HG02610 (cell line): ENCODE data around the gene PUM2.

Experiments used
- ATAC-seq: cut with Tn5 transposase; IDR thresholded peaks from one replicate; pipeline ENCODE4 v1.9.1; 2021; ENCODE audit warnings: mild to moderate bottlenecking, moderate library complexity; ENCODE audit not compliant: unreplicated experiment

Gene PUM2

DNA sequence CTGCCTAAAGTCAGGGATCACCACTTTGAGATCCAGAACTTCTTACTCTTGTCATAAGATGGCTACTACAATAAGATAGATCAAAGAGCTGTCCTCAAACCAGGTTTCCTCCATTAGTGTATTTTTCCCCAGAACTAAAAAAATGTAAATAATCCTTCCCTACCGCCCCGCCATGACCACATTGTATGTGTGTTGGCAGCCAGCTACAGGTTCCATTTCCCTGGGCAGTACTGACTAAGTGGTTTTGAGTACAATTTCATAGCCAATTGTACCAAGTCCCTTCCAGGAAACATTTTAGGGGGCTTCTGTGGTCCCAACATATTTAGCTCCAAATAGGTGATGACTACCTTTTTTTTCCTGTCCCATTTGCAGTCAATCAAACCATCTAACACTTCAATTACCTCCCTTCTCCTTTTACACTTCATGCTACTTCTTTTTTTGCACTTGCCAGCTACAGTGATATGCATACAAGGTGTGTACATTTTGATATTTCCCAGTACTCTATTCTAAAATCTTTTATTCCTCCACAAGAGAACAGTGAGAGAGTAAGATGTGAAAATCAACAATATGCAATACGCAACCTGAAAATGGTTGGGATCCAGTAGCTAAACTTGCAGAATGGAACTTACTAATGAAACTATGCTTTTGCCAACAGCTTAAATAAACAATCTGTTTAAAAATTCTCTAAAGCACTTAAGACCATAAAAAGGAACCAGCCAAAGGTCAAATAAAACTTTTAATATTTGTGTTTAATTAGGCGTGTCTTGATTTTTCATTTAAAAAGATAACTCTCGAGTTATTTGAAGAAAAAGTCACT is 3.9 kb downstream of the PUM2 start:
- ATAC-seq, result no peak

DNA sequence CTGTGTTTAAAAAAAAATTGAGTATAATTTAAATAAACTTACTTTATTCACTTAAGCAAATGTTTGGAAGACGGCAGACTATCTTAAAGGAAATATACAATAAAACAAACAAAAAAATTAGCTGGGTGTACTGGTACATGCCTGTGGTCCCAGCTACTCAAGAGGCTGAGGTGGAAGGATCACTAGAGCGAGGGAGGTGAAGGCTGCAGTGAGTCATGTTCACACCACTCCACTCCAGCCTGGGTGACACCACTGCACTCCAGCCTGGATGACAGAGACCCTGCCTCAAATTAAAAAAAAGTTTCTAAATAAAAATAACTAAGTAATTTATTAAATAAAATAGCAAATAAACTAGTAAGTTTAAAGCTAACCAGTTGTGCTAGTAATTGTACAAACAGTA is 7.5 kb downstream of the PUM2 start:
- ATAC-seq, result no peak

DNA sequence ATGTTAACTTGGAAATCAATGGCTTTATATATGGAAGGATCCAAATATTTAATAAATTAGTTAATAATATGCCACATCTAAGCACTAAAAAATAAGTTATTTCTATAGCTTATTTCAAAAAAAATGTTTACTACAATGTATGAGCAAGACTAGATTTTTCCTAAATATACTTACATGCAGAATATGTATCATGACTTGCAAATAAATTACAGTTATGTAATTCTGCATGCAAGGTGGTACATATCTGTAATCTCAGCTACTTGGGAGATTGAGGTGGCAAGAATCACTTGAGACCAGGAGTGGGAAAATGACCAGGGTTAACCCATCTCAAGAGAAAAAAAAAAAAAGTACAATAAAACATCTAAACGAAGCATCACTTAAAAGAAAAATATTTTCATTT is 11.6 kb downstream of the PUM2 start:
- ATAC-seq, result no peak

DNA sequence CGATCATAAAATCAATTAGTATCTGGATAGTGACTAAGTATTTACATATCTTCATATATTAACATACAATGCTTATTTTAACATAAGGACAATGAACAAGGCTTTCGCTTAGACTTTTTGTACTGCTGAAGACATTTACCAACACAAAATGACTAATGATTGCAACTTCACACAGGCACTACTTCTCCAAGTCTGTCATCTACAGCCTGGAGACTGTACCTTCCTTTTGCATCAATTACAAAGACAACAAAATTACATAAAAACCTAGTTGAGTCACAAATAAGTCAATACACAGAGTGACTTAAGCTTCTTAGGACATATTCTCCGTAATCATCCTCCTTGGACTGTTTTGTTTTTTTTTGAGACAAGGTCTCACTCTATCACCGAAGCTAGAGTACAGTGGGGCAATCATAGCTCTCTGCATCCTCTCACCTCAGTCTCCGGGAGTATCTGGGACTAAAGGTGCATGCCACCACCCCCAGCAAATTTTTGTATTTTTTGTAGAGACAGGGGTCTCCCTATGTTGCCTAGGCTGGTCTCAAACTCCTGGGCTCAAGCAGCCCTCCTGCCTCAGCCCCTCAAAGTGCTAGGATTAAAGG is 15.9 kb downstream of the PUM2 start:
- no peak for ATAC-seq

DNA sequence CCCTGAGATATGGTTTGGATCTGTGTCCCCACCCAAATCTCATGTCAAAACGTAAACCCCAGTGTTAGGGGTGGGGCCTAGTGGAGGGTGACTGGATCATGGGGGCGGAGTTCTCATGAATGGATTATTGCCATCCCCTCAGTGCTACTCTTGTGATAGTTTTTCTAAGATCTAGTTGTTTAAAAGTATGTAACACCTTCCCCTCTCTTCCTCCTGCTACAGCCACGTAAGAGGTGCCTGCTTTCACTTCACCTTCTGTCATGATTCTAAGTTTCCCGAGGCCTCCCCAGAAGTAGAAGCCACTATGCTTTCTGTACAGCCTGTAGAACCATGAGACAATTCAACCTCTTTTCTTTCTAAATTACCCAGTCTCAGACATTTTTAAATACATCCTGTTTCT is 16.9 kb downstream of the PUM2 start:
- ATAC-seq, result peak; percentile 60

DNA sequence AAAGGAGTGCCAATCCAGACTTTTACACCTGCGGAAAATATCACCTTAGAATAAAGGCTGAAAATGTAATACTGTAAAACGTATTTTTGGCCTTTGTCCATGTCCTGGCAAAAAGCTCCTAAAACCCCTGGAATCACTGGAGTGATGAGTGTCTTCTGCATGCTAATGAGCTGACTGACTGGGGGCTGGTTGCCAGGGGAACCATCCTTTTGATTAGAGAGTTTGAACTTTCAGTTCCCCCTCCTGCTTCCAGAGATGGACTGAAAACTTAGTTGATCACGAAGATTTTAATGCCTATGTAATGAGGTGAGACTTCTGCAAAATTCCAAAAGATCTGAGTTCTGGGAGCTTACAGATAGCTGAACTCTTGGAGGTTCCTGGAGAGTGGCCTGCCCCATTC is 20.5 kb downstream of the PUM2 start:
- no peak for ATAC-seq

DNA sequence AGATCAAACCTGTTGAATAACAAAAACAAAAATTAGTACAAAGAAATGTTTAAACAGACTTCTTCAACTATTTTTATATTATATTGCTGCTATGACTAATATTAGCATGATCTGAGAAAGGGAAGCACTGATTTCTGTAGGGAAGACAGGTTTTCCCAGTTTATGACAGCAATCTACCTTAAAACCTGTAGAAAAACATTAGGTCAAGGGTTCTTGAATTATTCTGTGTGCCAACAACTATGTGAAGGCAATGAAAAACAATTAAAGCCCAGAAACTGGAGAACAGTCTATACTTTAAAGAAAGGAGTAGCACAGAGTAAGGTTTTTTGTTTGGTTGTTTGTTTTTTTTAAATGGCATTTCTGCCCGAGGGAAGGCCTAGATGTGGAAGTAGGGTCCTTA is 23.3 kb downstream of the PUM2 start:
- no peak for ATAC-seq

DNA sequence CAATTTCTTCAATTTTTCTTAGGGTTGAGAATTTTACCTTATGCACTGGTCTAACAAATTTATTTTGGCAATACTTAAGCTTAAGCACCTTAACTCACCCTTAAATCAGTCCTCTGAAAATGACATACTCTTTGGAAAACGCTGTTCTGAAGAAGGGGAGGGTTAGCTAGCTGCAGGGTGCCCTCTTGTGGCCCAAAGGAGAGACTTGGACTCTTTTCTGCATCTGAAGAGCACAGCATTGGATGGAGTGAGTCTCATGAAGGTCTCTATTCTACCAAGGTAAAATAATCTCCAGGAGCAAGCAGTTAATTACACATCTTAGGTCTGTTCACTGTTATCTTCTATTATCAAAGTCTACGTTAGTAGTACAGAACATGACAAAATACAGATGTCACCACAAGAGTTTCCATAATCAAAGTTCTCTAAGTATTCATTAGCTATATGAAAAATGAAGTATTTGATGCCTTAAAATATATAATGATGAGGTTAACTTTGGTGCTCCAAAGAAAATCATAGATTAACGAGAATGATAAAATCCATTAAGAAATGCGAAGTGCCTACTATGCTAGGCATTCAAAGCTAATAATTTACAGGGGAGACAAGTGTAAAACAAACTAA is 24.4 kb downstream of the PUM2 start:
- no peak for ATAC-seq

DNA sequence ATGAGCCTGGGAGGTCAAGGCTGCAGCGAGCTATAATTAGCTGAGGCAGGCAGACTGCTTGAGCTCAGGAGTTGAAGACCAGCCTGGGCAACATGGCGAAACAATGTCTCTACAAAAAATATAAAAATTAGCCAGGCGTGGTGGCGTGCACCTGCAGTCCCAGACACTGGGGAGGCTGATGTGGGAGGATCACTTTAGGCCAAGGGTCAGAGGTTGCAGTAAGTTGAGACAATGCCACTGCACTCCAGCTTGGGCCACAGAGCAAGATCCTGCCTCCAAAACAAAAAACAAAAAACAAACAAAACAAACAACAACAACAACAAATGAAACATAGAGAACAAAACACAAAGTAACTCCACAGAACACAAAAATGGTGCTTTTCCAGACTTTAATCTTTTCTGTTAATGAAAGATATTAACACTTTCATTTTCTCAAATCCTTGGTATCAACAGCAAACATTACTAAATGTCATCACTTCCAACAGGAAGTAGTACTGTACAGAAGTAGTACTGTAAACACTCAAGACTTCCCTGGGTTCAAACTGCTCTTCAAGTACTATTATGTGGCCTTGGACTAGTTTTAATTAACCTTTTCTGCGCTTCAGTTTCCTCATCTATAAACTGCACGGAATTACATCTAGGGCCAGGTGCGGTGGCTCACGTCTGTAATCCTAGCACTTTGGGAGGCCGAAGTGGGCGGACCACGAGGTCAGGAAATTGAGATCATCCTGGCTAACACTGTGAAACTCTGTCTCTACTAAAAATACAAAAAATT is 27.9 kb downstream of the PUM2 start:
- no peak for ATAC-seq

DNA sequence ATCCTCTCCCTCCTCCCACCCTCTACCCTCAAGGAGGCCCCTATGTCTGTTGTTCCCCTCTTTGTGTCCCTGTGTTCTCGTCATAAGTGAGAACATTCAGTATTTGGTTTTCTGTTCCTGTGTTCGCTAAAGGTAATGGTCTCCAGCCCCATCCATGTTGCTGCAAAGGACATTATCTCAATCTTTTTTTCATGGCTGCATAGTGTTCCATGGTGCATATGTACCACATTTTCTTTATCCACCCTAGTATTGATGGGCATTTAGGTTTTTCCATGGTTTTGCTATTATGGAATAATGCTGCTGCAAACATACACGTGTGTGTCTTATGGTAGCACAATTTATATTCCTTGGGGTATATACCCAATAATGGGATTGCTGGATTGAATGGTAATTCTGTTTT is 33.0 kb downstream of the PUM2 start:
- no peak for ATAC-seq

DNA sequence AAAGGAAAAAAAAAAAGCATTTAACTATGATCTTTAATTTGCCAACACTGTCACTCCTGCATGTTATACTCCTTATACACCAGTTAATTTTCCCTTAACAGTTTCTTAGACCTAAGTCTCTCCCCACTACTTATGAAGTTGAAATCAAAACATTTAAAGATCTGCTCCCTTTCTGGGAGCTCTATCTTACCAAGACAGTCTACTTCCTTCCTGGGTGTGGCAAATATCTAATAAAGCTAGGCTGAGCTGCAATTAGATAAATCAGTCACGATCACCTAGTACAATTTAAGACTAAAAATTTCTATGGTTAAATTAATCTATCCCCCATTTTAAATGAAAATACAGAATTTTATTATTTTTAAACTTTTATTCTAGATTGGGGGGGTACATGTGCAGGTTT is 33.4 kb downstream of the PUM2 start:
- no peak for ATAC-seq

DNA sequence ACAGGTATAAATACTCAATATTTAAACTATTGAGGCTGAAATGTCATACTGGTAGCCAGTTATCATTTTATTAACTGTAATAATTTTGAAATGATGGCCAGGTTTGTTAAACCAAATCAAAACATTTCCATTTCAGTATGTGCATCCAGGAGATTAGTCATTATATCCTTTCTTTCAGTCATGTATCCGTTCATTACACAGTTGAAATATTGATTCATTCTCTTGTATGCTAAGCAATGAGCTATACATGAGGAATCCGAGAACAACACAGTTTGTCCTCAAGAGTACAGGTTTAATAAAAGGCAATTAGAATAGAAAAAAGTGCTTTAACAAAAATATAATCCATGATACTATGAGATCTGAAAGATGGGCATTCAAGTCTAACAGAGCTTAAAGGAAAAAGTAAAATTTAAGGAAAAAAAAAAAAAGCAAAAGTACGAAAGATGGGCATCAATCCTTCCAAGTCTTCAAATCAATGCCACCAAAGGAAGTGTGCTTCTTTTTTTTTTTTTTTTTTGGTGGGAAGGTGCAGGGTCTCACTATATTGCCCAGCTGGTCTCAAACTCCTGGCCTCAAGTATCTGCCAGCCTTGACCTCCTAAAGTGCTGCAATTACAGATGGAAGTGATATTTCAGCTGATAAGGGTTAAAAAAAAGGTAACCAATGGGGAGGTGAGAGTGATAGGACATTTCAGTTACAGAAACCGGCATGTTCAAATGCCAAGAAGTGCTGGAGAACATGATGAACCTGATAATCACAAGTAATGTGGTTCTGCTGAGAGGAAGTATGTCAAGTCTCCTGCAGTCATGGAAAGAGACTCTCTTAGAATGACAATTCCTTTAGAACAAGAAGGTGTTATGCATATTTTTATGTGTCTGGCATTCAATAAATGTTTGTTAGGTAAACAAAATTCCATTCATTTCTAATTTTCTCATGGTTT is 35.8 kb downstream of the PUM2 start:
- ATAC-seq, result no peak

DNA sequence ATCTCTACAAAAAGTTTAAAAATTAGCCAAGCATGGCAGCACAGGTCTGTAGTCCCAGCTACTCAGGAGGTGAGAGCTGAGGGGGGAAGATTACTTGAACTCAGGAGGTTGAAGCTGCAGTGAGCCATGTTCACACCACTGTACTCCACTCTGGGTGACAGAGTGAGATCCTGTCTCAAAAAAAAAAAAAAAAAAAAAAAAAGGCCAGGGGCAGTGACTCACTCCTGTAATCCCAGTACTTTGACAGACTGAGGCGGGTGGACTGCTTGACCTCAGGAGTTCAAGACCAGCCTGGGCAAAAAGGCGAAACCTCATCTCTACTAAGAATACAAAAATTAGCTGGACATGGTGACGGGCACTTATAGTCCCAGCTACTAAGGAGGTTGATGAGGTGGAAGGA is 37.0 kb downstream of the PUM2 start:
- ATAC-seq, result no peak

DNA sequence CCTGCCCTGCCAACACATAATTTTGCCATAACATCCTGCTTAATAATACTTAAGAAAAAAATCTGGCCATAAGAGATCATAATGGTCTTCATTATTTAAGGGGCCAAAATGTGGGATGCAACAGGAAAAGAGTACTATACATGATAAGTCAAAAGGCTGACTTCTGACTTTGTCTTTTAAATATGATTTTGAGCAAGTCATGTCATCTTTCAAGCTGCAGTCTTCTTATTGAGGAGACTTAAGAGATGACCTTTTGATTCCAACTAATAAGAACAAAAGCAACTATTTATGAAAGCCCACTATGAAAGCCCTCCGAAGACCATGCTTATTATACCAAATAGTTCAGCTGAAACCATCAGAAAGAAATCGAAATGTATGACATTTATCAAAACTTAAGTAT is 41.6 kb downstream of the PUM2 start:
- ATAC-seq, result no peak

DNA sequence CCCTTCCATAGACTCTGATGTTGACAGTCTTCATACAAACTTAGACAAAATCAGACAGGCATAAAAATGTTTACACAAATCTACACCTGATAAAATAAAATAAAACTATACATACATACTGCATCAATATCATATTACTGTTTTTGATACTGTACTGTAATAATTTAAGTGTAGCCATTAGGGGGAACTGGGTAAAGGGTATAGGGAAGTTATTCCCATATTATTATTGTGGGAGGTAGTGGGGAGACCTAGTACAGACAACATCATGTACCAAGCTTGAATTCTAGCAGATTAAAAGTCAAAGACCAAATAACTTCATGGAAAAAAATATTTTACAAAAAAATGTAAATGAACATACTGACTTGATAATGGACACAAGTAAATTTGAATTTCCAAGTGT is 43.3 kb downstream of the PUM2 start:
- no peak for ATAC-seq

DNA sequence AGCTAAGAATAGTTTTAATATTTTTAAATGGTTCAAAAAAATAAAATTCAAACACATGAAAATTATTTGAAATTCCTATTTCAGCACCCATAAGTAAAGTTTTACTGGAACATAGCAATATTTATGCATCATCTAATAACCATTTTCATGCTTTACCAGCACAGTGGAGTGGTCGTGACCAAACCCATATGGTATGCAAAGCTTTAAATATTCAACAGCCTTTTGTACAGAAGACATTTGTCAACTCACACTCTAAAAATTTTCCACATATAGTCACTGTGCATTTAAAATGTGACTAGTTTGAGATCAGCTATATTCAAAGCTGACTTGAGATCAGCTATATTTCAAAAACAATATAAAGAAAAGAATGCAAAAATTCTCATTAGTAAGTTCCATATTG is 46.2 kb downstream of the PUM2 start:
- ATAC-seq, result no peak

DNA sequence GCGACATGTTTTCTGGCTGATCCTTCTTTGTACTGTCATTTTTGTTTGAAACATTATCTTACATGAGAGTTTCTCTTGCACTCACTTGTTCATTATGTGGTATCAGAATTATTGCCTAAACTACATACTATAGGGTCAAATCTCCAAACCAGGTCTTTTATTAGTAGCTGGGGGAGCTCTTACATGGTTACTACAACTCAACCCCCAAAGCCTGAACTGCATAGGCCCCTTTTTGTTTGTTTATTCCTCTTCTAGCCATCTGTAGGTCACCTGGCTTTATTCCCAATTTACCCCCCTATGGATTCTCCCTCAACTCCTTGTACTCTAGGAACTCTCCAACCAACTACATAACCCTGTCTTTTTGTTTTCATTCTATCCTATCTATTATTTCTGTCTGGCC is 46.7 kb downstream of the PUM2 start:
- no peak for ATAC-seq

DNA sequence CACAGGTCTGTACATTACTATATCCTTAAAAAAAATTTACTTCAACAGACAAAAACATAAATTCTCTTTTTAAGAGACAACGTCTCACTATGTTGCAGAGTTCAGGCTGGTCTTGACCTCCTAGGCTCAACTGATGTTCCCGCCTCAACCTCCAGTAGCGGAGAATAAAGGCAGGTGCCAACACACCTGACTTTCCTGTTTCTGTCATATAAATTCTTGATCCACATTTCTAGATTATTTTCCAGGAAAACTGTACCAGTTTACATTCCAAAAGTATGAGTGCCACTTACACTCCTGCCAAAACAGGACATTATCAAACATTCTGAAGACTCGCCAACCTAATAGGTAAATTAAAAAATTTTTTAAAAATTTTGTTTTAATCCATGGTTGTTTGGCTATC is 48.6 kb downstream of the PUM2 start:
- no peak for ATAC-seq

DNA sequence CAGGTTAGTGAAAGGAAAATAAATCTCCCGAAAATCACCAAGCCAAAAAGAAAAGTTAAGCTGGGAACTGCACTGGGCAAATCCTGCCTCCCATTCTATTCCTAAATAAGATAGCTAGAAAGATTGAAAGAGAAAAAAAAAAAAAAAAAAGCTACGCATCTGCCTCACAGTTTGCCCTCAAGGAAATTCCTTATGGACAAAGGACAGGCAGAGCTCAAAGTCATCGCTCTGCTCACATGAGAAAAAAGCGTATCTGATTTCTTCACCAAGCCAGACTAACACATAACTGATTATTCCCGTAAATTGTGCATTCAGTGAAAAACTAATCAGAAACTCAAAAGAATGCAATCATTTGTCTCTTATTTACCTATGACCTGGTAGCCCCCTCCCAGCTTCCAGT is 50.0 kb downstream of the PUM2 start:
- ATAC-seq, result no peak

DNA sequence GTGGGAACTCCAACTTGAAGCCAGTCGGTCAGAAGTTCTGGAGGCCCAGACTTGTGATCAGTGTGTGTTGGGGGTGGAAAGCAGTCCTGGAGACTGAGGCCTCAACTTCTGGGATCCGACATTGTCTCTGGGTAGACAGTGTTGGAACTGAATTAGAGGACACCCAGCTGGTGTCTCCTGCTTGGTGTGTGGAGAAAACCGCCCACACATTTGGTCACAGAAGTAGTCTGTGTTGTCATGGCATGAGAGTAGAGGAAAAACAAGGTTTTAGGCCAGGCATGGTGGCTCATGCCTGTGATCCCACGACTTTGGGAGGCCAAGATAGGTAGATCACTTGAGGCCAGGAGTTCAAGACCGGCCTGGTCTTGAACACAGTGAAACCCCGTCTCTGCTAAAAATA is 51.5 kb downstream of the PUM2 start:
- no peak for ATAC-seq

DNA sequence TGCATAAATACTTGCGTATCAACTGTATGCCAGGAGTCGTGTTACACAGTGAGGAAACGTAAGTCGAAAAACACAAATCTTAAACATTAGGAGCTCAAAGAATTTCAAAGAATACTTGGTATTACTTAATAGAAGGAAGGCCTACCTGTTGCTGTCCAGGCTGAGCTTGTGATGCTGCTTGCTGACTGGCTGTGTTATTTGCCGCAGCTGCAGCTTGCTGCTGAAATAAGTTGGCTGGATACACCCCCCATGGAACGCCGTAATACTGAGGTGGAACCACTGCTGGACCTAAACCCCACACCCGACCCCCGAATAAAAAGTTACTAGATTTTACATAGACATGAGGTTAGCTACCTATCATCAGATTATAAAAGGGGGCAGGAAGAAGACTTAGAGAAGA is 56.4 kb downstream of the PUM2 start:
- no peak for ATAC-seq
